Cardiac fibroblast (primary cell): Measurements from ENCODE around the gene UBXN1.

Experiments
- DNase-seq, 2 donors: peaks; one replicate each; pipeline versions ENCODE4 v3.0.0 to v3.0.0-alpha.2; 2010; ENCODE audit warnings: low read depth in 2 of 2
- H3K4me3 ChIP-seq, 2 donors: replicated peaks in 1 of 2; 1 replicate in 1 of 2; 2 replicates in 1 of 2; pipeline ENCODE4 v1.5.1; 2011; ENCODE audit warnings: low read depth in 2 of 2, low read length in 2 of 2, mild to moderate bottlenecking in 2 of 2, moderate library complexity in 1 of 2
- CTCF ChIP-seq: IDR thresholded peaks from one replicate; pipeline ENCODE4 v1.5.1; 2011; ENCODE audit warnings: low read depth, mild to moderate bottlenecking, low read length, inconsistent platforms

The UBXN1 gene

DNA sequence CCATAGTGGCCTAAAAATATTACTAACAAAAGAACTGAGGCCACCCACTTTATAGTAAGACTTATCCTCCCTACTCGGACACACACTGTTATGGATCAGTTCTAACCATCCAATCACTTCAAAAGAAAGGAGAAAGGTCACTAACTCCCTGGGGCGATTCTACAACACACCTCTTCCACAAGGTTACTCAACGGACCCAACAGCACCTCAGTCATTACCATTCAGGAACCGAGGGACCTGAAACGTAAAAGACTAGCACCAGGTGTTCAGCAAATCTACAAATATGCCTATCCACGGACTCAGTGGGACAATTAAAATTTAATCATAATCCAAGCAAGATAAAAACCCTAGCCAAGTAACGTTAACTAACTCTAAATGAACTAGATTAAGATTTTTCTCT, 46.8 kb upstream of the UBXN1 start:
- TF ChIP-seq CTCF: no peak
- DNase-seq: no peak
- H3K4me3 ChIP-seq: peak overlapping the region; percentile 89 to 93

DNA sequence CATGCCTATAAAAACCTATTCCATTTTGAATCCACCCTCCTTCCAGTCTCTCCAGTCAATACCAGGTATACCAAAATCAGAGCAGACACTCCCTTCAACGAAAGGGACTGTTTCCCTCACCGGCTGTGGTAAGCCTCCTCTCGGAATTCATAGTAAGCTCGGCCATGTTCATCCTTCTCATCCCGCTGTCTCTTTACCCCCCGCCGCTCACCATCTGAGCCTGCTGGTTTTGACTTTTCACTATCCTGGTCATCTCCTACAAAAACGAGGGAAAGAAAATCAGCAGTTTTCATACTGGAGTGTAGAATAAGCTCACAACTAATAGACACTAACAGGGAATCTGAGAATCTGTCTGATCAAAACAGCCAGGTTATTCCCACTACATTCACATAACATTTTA, 45.3 kb upstream of the UBXN1 start:
- DNase-seq: no peak
- no peak for TF ChIP-seq CTCF
- H3K4me3 ChIP-seq: peak overlapping the region; percentile 89 to 93

DNA sequence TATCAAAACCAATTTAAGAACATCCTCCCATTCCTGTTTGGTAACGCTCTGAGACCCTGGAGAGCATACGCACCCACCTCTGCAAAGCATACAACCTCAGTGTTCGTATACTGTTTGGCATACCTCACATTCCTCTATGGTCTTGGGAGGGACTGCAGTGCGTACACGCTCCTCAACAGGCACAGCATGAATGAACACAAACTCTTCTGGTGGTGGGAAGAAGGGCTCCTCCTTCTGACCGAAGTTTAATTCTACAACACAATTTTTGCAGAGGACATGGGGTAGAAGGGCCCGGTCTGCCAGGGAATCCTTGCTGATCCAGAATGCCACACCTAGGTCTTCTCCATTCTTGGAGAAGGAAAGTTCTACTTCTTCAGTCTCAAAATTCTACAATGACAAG, 43.1 kb upstream of the UBXN1 start:
- no peak for TF ChIP-seq CTCF

GRCh38 chr11:62719302-62719978, 40.6 kb upstream of the UBXN1 start:
- no peak for TF ChIP-seq CTCF
- no peak for DNase-seq
- H3K4me3 ChIP-seq: no peak overlapping the region

More for the DNA sequence above, 43.1 kb upstream of the UBXN1 start:
- peak; percentile 44 to 55 for DNase-seq
- no peak overlapping the region for H3K4me3 ChIP-seq

DNA sequence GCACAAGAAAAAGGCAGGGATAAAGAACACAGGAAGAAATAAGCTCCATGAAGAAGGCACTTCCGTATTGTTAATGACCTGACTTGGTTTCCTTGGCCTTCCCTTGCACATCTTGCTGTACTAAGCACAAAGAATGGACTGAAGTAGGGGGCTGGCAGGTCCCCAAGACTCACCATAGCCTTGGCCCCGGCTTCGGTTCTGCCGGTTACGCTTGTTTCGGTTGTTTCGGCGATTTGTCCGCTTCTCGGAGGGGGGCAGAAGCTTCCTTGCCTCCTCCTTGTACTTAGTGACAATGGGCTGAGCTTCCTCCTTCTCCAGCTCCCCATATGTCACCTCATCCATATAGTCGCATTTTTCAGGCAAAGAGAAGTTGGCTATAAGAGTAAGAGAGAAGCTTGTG, 37.9 kb upstream of the UBXN1 start:
- no peak overlapping the region for H3K4me3 ChIP-seq

GRCh38 chr11:62716206-62716605, 37.3 kb upstream of the UBXN1 start:
- no peak for DNase-seq
- no peak overlapping the region for H3K4me3 ChIP-seq
- no peak for TF ChIP-seq CTCF

More for the DNA sequence above, 37.9 kb upstream of the UBXN1 start:
- no peak for DNase-seq
- no peak for TF ChIP-seq CTCF
